Endothelial cell of hepatic sinusoid (primary cell): ENCODE measurements around the gene EPAS1.

ENCODE experiments used
- in situ Hi-C: cut with HindIII; loops from 2 replicates; pipeline ENCODE4 v1.10.0; 2017; ENCODE audit warnings: low sequenced_read_pairs

The EPAS1 gene

GRCh38 chr2:46296840-46297545 is at the start of gene EPAS1:
EPAS1 (plus strand) TSS chr2:46297407; CDS start chr2:46297912, 505 bp downstream.
- in situ Hi-C loops, result no loop called here

GRCh38 chr2:46248171-46248570 is 49.0 kb upstream of the EPAS1 start:
- in situ Hi-C loops, result no loop called here

- in situ Hi-C loops, result loop anchor here (5.0 kb wide), 1 partner anchor 167 kb away; no protein-coding TSS in a partner anchor
These were observed 47.6 kb upstream of the EPAS1 start for GRCh38 chr2:46249654-46250053.

- in situ Hi-C loops, result loop anchor here (5.0 kb wide), 1 partner anchor 171 kb away; no protein-coding TSS in a partner anchor
These were observed 44.1 kb upstream of the EPAS1 start for GRCh38 chr2:46252891-46253659.

GRCh38 chr2:46254474-46254873 is 42.7 kb upstream of the EPAS1 start:
- in situ Hi-C loops, result loop anchor here (5.0 kb wide), 1 partner anchor 172 kb away; no protein-coding TSS in a partner anchor

GRCh38 chr2:46256563-46257142 is 40.6 kb upstream of the EPAS1 start:
- in situ Hi-C loops, result no loop called here

- in situ Hi-C loops, result no loop called here
These were observed 39.7 kb upstream of the EPAS1 start for GRCh38 chr2:46257476-46257875.

GRCh38 chr2:46257980-46258379 is 39.2 kb upstream of the EPAS1 start:
- in situ Hi-C loops, result no loop called here

- in situ Hi-C loops, result no loop called here
These were observed 38.0 kb upstream of the EPAS1 start for GRCh38 chr2:46258937-46259776.

- in situ Hi-C loops, result no loop called here
These were observed 37.4 kb upstream of the EPAS1 start for GRCh38 chr2:46259777-46260168.

- in situ Hi-C loops, result no loop called here
These were observed 36.9 kb upstream of the EPAS1 start for GRCh38 chr2:46260305-46260704.

GRCh38 chr2:46262248-46262938 is 34.8 kb upstream of the EPAS1 start:
- in situ Hi-C loops, result no loop called here

- in situ Hi-C loops, result no loop called here
These were observed 33.9 kb upstream of the EPAS1 start for GRCh38 chr2:46263347-46263746.

GRCh38 chr2:46264447-46264846 is 32.8 kb upstream of the EPAS1 start:
- in situ Hi-C loops, result no loop called here

GRCh38 chr2:46266134-46266533 is 31.1 kb upstream of the EPAS1 start:
- in situ Hi-C loops, result no loop called here

GRCh38 chr2:46267616-46268015 is 29.6 kb upstream of the EPAS1 start:
- in situ Hi-C loops, result no loop called here

- in situ Hi-C loops, result no loop called here
These were observed 29.0 kb upstream of the EPAS1 start for GRCh38 chr2:46268196-46268595.

GRCh38 chr2:46269001-46269400 is 28.2 kb upstream of the EPAS1 start:
- in situ Hi-C loops, result no loop called here

GRCh38 chr2:46269544-46270273 is 27.5 kb upstream of the EPAS1 start:
- in situ Hi-C loops, result loop anchor here (5.0 kb wide), 2 partner anchors 32 to 82 kb away; no protein-coding TSS in a partner anchor
